TTC549 (cell line): ENCODE data around the gene KCND3.

ENCODE experiments used
- FAIRE-seq: peaks from 2 replicates; lab custom pipeline; 2012; peaks lifted over from hg19 to GRCh38; lab: Jason Lieb, UNC

The KCND3 gene

GRCh38 chr1:111911776-111912515 lies 77.5 kb downstream of the KCND3 start:
- FAIRE-seq, result no peak

- FAIRE-seq, result no peak
These were observed 78.4 kb downstream of the KCND3 start for GRCh38 chr1:111911061-111911460.

GRCh38 chr1:111909030-111909429 lies 80.4 kb downstream of the KCND3 start:
- no peak for FAIRE-seq

- FAIRE-seq, result no peak
These were observed 81.4 kb downstream of the KCND3 start for GRCh38 chr1:111908011-111908621.

GRCh38 chr1:111907321-111907720 lies 82.1 kb downstream of the KCND3 start:
- FAIRE-seq, result no peak

GRCh38 chr1:111906816-111907215 lies 82.7 kb downstream of the KCND3 start:
- FAIRE-seq, result no peak

- FAIRE-seq, result no peak
These were observed 83.4 kb downstream of the KCND3 start for GRCh38 chr1:111906111-111906510.

GRCh38 chr1:111904478-111905218 lies 84.8 kb downstream of the KCND3 start:
- FAIRE-seq, result no peak

- no peak for FAIRE-seq
These were observed 85.5 kb downstream of the KCND3 start for GRCh38 chr1:111903871-111904449.

- FAIRE-seq, result no peak
These were observed 86.2 kb downstream of the KCND3 start for GRCh38 chr1:111903148-111903870.

GRCh38 chr1:111895469-111895868 lies 94.0 kb downstream of the KCND3 start:
- FAIRE-seq, result no peak

GRCh38 chr1:111895017-111895416 lies 94.5 kb downstream of the KCND3 start:
- no peak for FAIRE-seq

- FAIRE-seq, result no peak
These were observed 95.0 kb downstream of the KCND3 start for GRCh38 chr1:111894497-111894896.

- FAIRE-seq, result no peak
These were observed 97.9 kb downstream of the KCND3 start for GRCh38 chr1:111891566-111891965.

GRCh38 chr1:111888740-111889376 lies 100.6 kb downstream of the KCND3 start:
- no peak for FAIRE-seq

GRCh38 chr1:111887875-111888274 lies 101.6 kb downstream of the KCND3 start:
- no peak for FAIRE-seq

GRCh38 chr1:111887385-111887784 lies 102.1 kb downstream of the KCND3 start:
- FAIRE-seq, result no peak

- FAIRE-seq, result no peak
These were observed 102.7 kb downstream of the KCND3 start for GRCh38 chr1:111886741-111887140.

- FAIRE-seq, result no peak
These were observed 104.6 kb downstream of the KCND3 start for GRCh38 chr1:111884772-111885443.

- FAIRE-seq, result no peak
These were observed 106.4 kb downstream of the KCND3 start for GRCh38 chr1:111882986-111883560.

- no peak for FAIRE-seq
These were observed 106.9 kb downstream of the KCND3 start for GRCh38 chr1:111882559-111882958.
